ENCODE measurements around the gene CFI.

CFI gene

DNA sequence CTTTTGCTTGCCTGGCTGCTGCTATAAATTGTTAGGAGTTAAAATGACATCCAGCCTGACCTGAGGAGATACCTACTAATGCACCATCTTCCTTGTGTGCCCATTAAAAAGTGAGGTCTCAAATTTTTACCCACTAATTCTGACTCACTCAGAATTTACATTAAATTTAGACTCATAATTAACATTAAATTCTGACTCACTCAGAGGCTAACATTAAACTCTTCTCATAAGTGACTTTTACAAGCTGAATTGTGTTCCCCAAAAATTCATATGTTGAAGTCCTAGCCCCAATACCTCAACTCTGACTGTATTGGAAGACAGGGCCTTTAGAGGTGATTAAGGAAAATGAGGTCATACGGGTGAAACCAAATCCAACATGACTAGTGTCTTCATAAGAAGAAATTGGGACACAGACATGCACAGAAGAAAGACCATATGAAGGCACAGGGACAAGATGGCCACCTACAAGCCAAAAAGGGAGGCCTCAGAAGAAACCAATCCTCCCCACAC lies 110.3 kb downstream of the CFI start:
- DNase-seq (ENCODE audit: low read depth in 2 of 3, low spot score in 2 of 3): no peak

Data from activated CD8-positive, alpha-beta memory T cell treated with anti-CD3 and anti-CD28 coated beads for 48 hours (primary cell).